Trophoblast cell (in vitro differentiated cells and primary cell): ENCODE results near the gene EPN1.
A peak's percentile ranks its signal among the peaks of the same experiment; 100 is the strongest.

ENCODE experiments used
- DNase-seq, 2 donors: peaks; one replicate each; pipeline ENCODE4 v3.0.0-alpha.2; 2016
- H2AFZ ChIP-seq: 2 replicates; pipeline ENCODE4 v1.6.1; 2013; ENCODE audit warnings: low read length, moderate library complexity, mild to moderate bottlenecking; ENCODE audit not compliant: insufficient read depth, poor library complexity
- H2AK5ac ChIP-seq: 2 replicates; pipeline ENCODE4 v1.6.1; 2013; ENCODE audit warnings: mild to moderate bottlenecking, low read length
- H2BK120ac ChIP-seq: 2 replicates; pipeline ENCODE4 v1.6.1; 2013; ENCODE audit warnings: low read length, mild to moderate bottlenecking, moderate library complexity; ENCODE audit not compliant: insufficient read depth, poor library complexity
- H2BK12ac ChIP-seq: 2 replicates; pipeline ENCODE4 v1.6.1; 2013; ENCODE audit warnings: mild to moderate bottlenecking, low read length, moderate library complexity
- H2BK5ac ChIP-seq: 2 replicates; pipeline ENCODE4 v1.6.1; 2013; ENCODE audit warnings: low read length, low read depth, moderate library complexity, mild to moderate bottlenecking; ENCODE audit not compliant: poor library complexity
- H3K14ac ChIP-seq: 2 replicates; pipeline ENCODE4 v1.6.1; 2013; ENCODE audit warnings: mild to moderate bottlenecking, low read length
- H3K18ac ChIP-seq: 2 replicates; pipeline ENCODE4 v1.6.1; 2013; ENCODE audit warnings: mild to moderate bottlenecking, low read length
- H3K23ac ChIP-seq: 2 replicates; pipeline ENCODE4 v1.6.1; 2013; ENCODE audit warnings: low read length
- H3K27ac ChIP-seq: 2 replicates; pipeline ENCODE4 v1.5.1; 2013; ENCODE audit warnings: low read depth, mild to moderate bottlenecking, inconsistent platforms, low read length, moderate library complexity
- H3K27me3 ChIP-seq: 2 replicates; pipeline ENCODE4 v1.6.1; 2013; ENCODE audit warnings: inconsistent platforms, mild to moderate bottlenecking, low read length, moderate library complexity; ENCODE audit not compliant: insufficient read depth
- H3K36me3 ChIP-seq, 2 experiments: 1 replicate in 1 of 2; 2 replicates in 1 of 2; pipeline ENCODE4 v1.6.1; 2013; ENCODE audit warnings: low read length in 2 of 2, mild to moderate bottlenecking in 2 of 2, moderate library complexity in 1 of 2; ENCODE audit not compliant: insufficient read depth in 2 of 2, control insufficient read depth in 1 of 2
- H3K4ac ChIP-seq: 2 replicates; pipeline ENCODE4 v1.6.1; 2013; ENCODE audit warnings: low read depth, mild to moderate bottlenecking, low read length, moderate library complexity
- H3K4me1 ChIP-seq, 2 experiments: 1 replicate in 1 of 2; 2 replicates in 1 of 2; pipeline ENCODE4 v1.6.1; 2013; ENCODE audit warnings: low read length in 2 of 2, mild to moderate bottlenecking in 2 of 2, moderate library complexity in 1 of 2; ENCODE audit not compliant: insufficient read depth in 2 of 2, control insufficient read depth in 1 of 2
- H3K4me2 ChIP-seq: 2 replicates; pipeline ENCODE4 v1.6.1; 2013; ENCODE audit warnings: inconsistent platforms, mild to moderate bottlenecking, low read length, moderate library complexity
- H3K4me3 ChIP-seq: 2 replicates; pipeline ENCODE4 v1.5.1; 2013; ENCODE audit warnings: mild to moderate bottlenecking, low read depth, low read length, inconsistent platforms
- H3K79me1 ChIP-seq: one replicate; pipeline ENCODE4 v1.6.1; 2013; ENCODE audit warnings: low read length
- H3K79me2 ChIP-seq: 2 replicates; pipeline ENCODE4 v1.6.1; 2013; ENCODE audit warnings: low read length, mild to moderate bottlenecking; ENCODE audit not compliant: control insufficient read depth, insufficient read depth, poor library complexity
- H3K9ac ChIP-seq: 2 replicates; pipeline ENCODE4 v1.6.1; 2013; ENCODE audit warnings: mild to moderate bottlenecking, low read length
- H3K9me3 ChIP-seq: 2 replicates; pipeline ENCODE4 v1.6.1; 2013; ENCODE audit warnings: low read depth, mild to moderate bottlenecking, control low read depth, inconsistent platforms, low read length; ENCODE audit not compliant: insufficient read depth
- H4K12ac ChIP-seq: 2 replicates; pipeline ENCODE4 v1.6.1; 2013; ENCODE audit warnings: low read depth, mild to moderate bottlenecking, low read length, moderate library complexity
- H4K8ac ChIP-seq: 2 replicates; pipeline ENCODE4 v1.6.1; 2013; ENCODE audit warnings: low read depth, mild to moderate bottlenecking, low read length, moderate library complexity
- H4K91ac ChIP-seq: one replicate; pipeline ENCODE4 v1.6.1; 2013; ENCODE audit warnings: low read depth, mild to moderate bottlenecking, low read length, moderate library complexity
- WGBS: extraction: QIAGEN DNeasy Blood & Tissue Kit; methylation state at CpG from one replicate; pipeline ENCODE4 v1.1.7; 2013; ENCODE audit warnings: missing lambda C conversion rate; ENCODE audit not compliant: insufficient read length, insufficient coverage; ENCODE audit errors: extremely low coverage; 5-methylcytosine and 5-hydroxymethylcytosine counted together

Gene EPN1

GRCh38 chr19:55667511-55667910, 7.5 kb upstream of the EPN1 start:
- Histone ChIP-seq H4K8ac (no peak overlapping the region), H2BK120ac (no peak overlapping the region), H2BK5ac (no peak overlapping the region), H3K79me1 (no peaks in the 10 kb centered on the region), H3K79me2 (no peaks in the 10 kb centered on the region), H3K4me3 (no peak overlapping the region), H3K4ac (no peak overlapping the region), H3K4me1 (peaks cover 0 to 3% of the 10 kb centered on the region in 2 experiments), H3K27me3 (no peaks in the 10 kb centered on the region), H3K23ac (no peak overlapping the region), H2AFZ (no peak overlapping the region), H2BK12ac (no peak overlapping the region), H4K91ac (no peak overlapping the region), H3K18ac (no peak overlapping the region), H3K9me3 (peaks cover 2% of the 10 kb centered on the region), H2AK5ac (no peak overlapping the region), H3K9ac (no peak overlapping the region), H3K27ac (no peak overlapping the region), H3K36me3 (peaks cover 80 to 88% of the 10 kb centered on the region in 2 experiments), H4K12ac (no peak overlapping the region), H3K4me2 (no peak overlapping the region), H3K14ac (no peak overlapping the region)
- DNase-seq = no peak
- WGBS = no CpG with 5 or more reads among the region's 12 CpGs

- no peak overlapping the region for H3K4me2 ChIP-seq
- H3K9ac ChIP-seq = no peak overlapping the region
- H3K4me3 ChIP-seq = no peak overlapping the region
- no peak overlapping the region for H2AFZ ChIP-seq
- H4K12ac ChIP-seq = no peak overlapping the region
- peaks cover 76 to 87% of the 10 kb centered on the region in 2 experiments for H3K36me3 ChIP-seq
- no peak overlapping the region for H3K27ac ChIP-seq
- H3K27me3 ChIP-seq = no peaks in the 10 kb centered on the region
- no peak overlapping the region for H3K4ac ChIP-seq
- H3K79me2 ChIP-seq = no peaks in the 10 kb centered on the region
- DNase-seq = peak; percentile 43 to 63
- H3K23ac ChIP-seq = no peak overlapping the region
- no peak overlapping the region for H2AK5ac ChIP-seq
- H4K91ac ChIP-seq = no peak overlapping the region
- peaks cover 0 to 3% of the 10 kb centered on the region in 2 experiments for H3K4me1 ChIP-seq
- no peak overlapping the region for H2BK5ac ChIP-seq
- H3K18ac ChIP-seq = no peak overlapping the region
- H3K9me3 ChIP-seq = peaks cover 2% of the 10 kb centered on the region
- H3K14ac ChIP-seq = no peak overlapping the region
- H4K8ac ChIP-seq = no peak overlapping the region
- H2BK12ac ChIP-seq = no peak overlapping the region
- no peak overlapping the region for H2BK120ac ChIP-seq
- H3K79me1 ChIP-seq = no peaks in the 10 kb centered on the region
- WGBS = no CpG with 5 or more reads among the region's 11 CpGs
These were observed 7.1 kb upstream of the EPN1 start for GRCh38 chr19:55667958-55668357.

GRCh38 chr19:55668603-55669348, 6.2 kb upstream of the EPN1 start:
- H2BK5ac ChIP-seq = no peak overlapping the region
- H4K91ac ChIP-seq = no peak overlapping the region
- no peak overlapping the region for H3K18ac ChIP-seq
- H2BK12ac ChIP-seq = no peak overlapping the region
- H3K4me1 ChIP-seq = peaks cover 0 to 3% of the 10 kb centered on the region in 2 experiments
- peaks cover 72 to 84% of the 10 kb centered on the region in 2 experiments for H3K36me3 ChIP-seq
- H3K79me2 ChIP-seq = no peaks in the 10 kb centered on the region
- H2BK120ac ChIP-seq = no peak overlapping the region
- no peak overlapping the region for H3K9ac ChIP-seq
- no peak overlapping the region for H3K14ac ChIP-seq
- no peak overlapping the region for H3K4me3 ChIP-seq
- WGBS = no CpG with 5 or more reads among the region's 30 CpGs
- H3K27ac ChIP-seq = no peak overlapping the region
- no peak overlapping the region for H3K4me2 ChIP-seq
- no peak for DNase-seq
- no peak overlapping the region for H4K12ac ChIP-seq
- no peak overlapping the region for H4K8ac ChIP-seq
- peaks cover 2% of the 10 kb centered on the region for H3K9me3 ChIP-seq
- H3K4ac ChIP-seq = peak overlapping the region; percentile 6
- H2AFZ ChIP-seq = no peak overlapping the region
- no peaks in the 10 kb centered on the region for H3K79me1 ChIP-seq
- no peak overlapping the region for H3K23ac ChIP-seq
- H3K27me3 ChIP-seq = no peaks in the 10 kb centered on the region
- H2AK5ac ChIP-seq = no peak overlapping the region

- Histone ChIP-seq H3K27ac (no peak overlapping the region), H2AK5ac (no peak overlapping the region), H2BK5ac (no peak overlapping the region), H3K4me1 (peaks cover 0 to 3% of the 10 kb centered on the region in 2 experiments), H4K8ac (no peak overlapping the region), H3K18ac (no peak overlapping the region), H2AFZ (no peak overlapping the region), H3K23ac (no peak overlapping the region), H3K79me2 (no peaks in the 10 kb centered on the region), H3K4me2 (no peak overlapping the region), H3K4ac (no peak overlapping the region), H3K4me3 (no peak overlapping the region), H3K27me3 (no peaks in the 10 kb centered on the region), H3K9me3 (peaks cover 2% of the 10 kb centered on the region), H3K14ac (no peak overlapping the region), H2BK12ac (no peak overlapping the region), H2BK120ac (no peak overlapping the region), H3K79me1 (no peaks in the 10 kb centered on the region), H4K12ac (no peak overlapping the region), H3K36me3 (peaks cover 68 to 80% of the 10 kb centered on the region in 2 experiments), H4K91ac (no peak overlapping the region), H3K9ac (no peak overlapping the region)
- 93% methylated on average over 5 of the region's 43 CpGs for WGBS
- no peak for DNase-seq
These were observed 5.4 kb upstream of the EPN1 start for GRCh38 chr19:55669418-55670279.
